A549 (cell line): ENCODE results near the gene GMNC. TPM values are rescaled to one million over a fixed set of nuclear protein-coding genes. Genes with fewer than 3 reads are reported as not detected.

Source experiments
- ATAC-seq, 2 experiments: fragments of 200-7000 bp in 1 of 2; fragments of >200 bp in 1 of 2; cut with Nextera tagmentation in 1 of 2; cut with Tn5 transposase in 1 of 2; 3 replicates each; pipeline versions ENCODE4 v1.8.0 to v1.9.1; 2018 to 2020; ENCODE audit warnings: mild to moderate bottlenecking in 1 of 2, moderate library complexity in 1 of 2
- CTCF ChIA-PET: fragments of 300-600 bp; sonication (Branson Sonifier 250); formaldehyde crosslinking; extraction: SDS; loops from one replicate; lab custom pipeline; 2021; ENCODE audit warnings: antibody characterized with exemption, inconsistent platforms; lab: Yijun Ruan, JAX
- POLR2A ChIA-PET: fragments of 350-600 bp; formaldehyde crosslinking; extraction: SDS; loops from one replicate; lab custom pipeline; 2021; ENCODE audit warnings: antibody characterized with exemption, inconsistent platforms; lab: Yijun Ruan, JAX
- DNase-seq, 2 experiments: peaks; one replicate each; pipeline versions ENCODE4 v3.0.0 to v3.0.0-alpha.2; 2011 to 2016; ENCODE audit warnings: low read depth in 1 of 2, low spot score in 1 of 2
- FAIRE-seq: peaks from 2 replicates; lab custom pipeline; 2011; peaks lifted over from hg19 to GRCh38; lab: Jason Lieb, UNC
- H3K27ac ChIP-seq, 2 experiments: fragments of >200 bp; sonication (Bioruptor Twin); formaldehyde crosslinking; 3 replicates each; pipeline ENCODE4 v1.5.1; 2016 to 2017
- H3K4me1 ChIP-seq: fragments of >200 bp; sonication (Bioruptor Twin); formaldehyde crosslinking; 3 replicates; pipeline ENCODE4 v1.6.1; 2016
- H3K4me2 ChIP-seq: fragments of >200 bp; sonication (Bioruptor Twin); formaldehyde crosslinking; 3 replicates; pipeline ENCODE4 v1.6.1; 2016
- H3K4me3 ChIP-seq: fragments of >200 bp; sonication (Bioruptor Twin); formaldehyde crosslinking; 3 replicates; pipeline ENCODE4 v1.5.1; 2016
- H3K9me3 ChIP-seq: fragments of >200 bp; sonication (Bioruptor Twin); formaldehyde crosslinking; 3 replicates; pipeline ENCODE4 v1.6.1; 2016
- CBX2 ChIP-seq: fragments of 200-600 bp; sonication (generic); IDR thresholded peaks from 2 replicates; pipeline ENCODE4 v1.6.1; 2016; ENCODE audit warnings: low read depth, mild to moderate bottlenecking, borderline replicate concordance
- CBX8 ChIP-seq: fragments of 200-600 bp; sonication (generic); IDR thresholded peaks from 2 replicates; pipeline ENCODE4 v1.6.1; 2016
- CTCF ChIP-seq: fragments of >200 bp; sonication (Bioruptor Twin); formaldehyde crosslinking; IDR thresholded peaks from 3 replicates; pipeline ENCODE4 v1.5.1; 2016
- EHMT2 ChIP-seq: fragments of 200-600 bp; sonication (generic); IDR thresholded peaks from 2 replicates; pipeline ENCODE4 v1.6.1; 2016; ENCODE audit warnings: antibody characterized with exemption, low read depth, mild to moderate bottlenecking, moderate library complexity
- ELK1 ChIP-seq: fragments of 150-350 bp; IDR thresholded peaks from 2 replicates; pipeline ENCODE4 v1.6.1; 2014; ENCODE audit warnings: low read depth, mild to moderate bottlenecking, low read length
- FOXS1 ChIP-seq: fragments of 250-450 bp; sonication (Bioruptor Pico); IDR thresholded peaks from 2 replicates; pipeline ENCODE4 v1.5.0; 2020; ENCODE audit warnings: mild to moderate bottlenecking, moderate library complexity
- HDAC2 ChIP-seq: fragments of 200-600 bp; sonication (generic); IDR thresholded peaks from 2 replicates; pipeline ENCODE4 v1.6.1; 2016
- HEYL ChIP-seq: fragments of 250-450 bp; sonication (Bioruptor Pico); IDR thresholded peaks from 2 replicates; pipeline ENCODE4 v1.8.0; 2021; ENCODE audit warnings: mild to moderate bottlenecking, moderate library complexity
- HOXA7 ChIP-seq: fragments of 250-450 bp; sonication (Bioruptor Pico); IDR thresholded peaks from 2 replicates; pipeline ENCODE4 v1.5.0; 2020; ENCODE audit warnings: mild to moderate bottlenecking, moderate library complexity
- JUNB ChIP-seq: fragments of >200 bp; sonication (Bioruptor Twin); formaldehyde crosslinking; IDR thresholded peaks from 2 replicates; pipeline ENCODE4 v1.6.1; 2016
- KDM5A ChIP-seq: fragments of 200-600 bp; sonication (generic); IDR thresholded peaks from 2 replicates; pipeline ENCODE4 v1.6.1; 2016; ENCODE audit warnings: antibody characterized with exemption, mild to moderate bottlenecking
- MAFK ChIP-seq: fragments of 450-650 bp; IDR thresholded peaks from 2 replicates; pipeline ENCODE4 v1.6.1; 2014; ENCODE audit not compliant: partially characterized antibody
- NR3C1 ChIP-seq: fragments of >200 bp; sonication (Bioruptor Twin); formaldehyde crosslinking; IDR thresholded peaks from 3 replicates; pipeline ENCODE4 v1.6.1; 2017
- POLR2A ChIP-seq: IDR thresholded peaks from 2 replicates; pipeline ENCODE4 v1.6.1; 2012; ENCODE audit warnings: mild to moderate bottlenecking, low read length
- POLR2AphosphoS2 ChIP-seq: conservative IDR thresholded peaks from 2 replicates; pipeline ENCODE4 v1.6.1; 2012; ENCODE audit warnings: low read length, improper control_type of control experiment, inconsistent platforms
- RAD21 ChIP-seq, 2 experiments: fragments of >200 bp in 1 of 2; sonication (Bioruptor Twin) in 1 of 2; formaldehyde crosslinking in 1 of 2; IDR thresholded peaks in 1 of 2; conservative IDR thresholded peaks in 1 of 2; 2 replicates in 1 of 2; 3 replicates in 1 of 2; pipeline ENCODE4 v1.6.1; 2012 to 2018; ENCODE audit warnings: inconsistent platforms in 1 of 2
- RARB ChIP-seq: fragments of 250-450 bp; sonication (Bioruptor Pico); IDR thresholded peaks from 2 replicates; pipeline ENCODE4 v1.8.0; 2021; ENCODE audit warnings: mild to moderate bottlenecking, moderate library complexity
- RNF2 ChIP-seq: fragments of 200-600 bp; sonication (generic); IDR thresholded peaks from 2 replicates; pipeline ENCODE4 v1.6.1; 2016; ENCODE audit warnings: low read depth, mild to moderate bottlenecking, antibody characterized with exemption, moderate library complexity, borderline replicate concordance
- SMC3 ChIP-seq: fragments of >200 bp; sonication (Bioruptor Twin); formaldehyde crosslinking; IDR thresholded peaks from 3 replicates; pipeline ENCODE4 v1.6.1; 2018; ENCODE audit warnings: inconsistent platforms
- SREBF2 ChIP-seq: fragments of 450-650 bp; IDR thresholded peaks from 2 replicates; pipeline ENCODE4 v1.6.1; 2014; ENCODE audit warnings: mild to moderate bottlenecking, moderate library complexity
- TFCP2L1 ChIP-seq: fragments of 250-450 bp; sonication (Bioruptor Pico); IDR thresholded peaks from 2 replicates; pipeline ENCODE4 v1.5.0; 2021; ENCODE audit warnings: mild to moderate bottlenecking
- TP53 ChIP-seq: fragments of 250-450 bp; sonication (Bioruptor Pico); IDR thresholded peaks from 2 replicates; pipeline ENCODE4 v1.5.0; 2021; ENCODE audit warnings: mild to moderate bottlenecking, moderate library complexity
- ZC3H11A ChIP-seq: fragments of 450-650 bp; IDR thresholded peaks from 2 replicates; pipeline ENCODE4 v1.6.1; 2014; ENCODE audit warnings: antibody characterized with exemption, mild to moderate bottlenecking
- ZNF302 ChIP-seq: fragments of 250-450 bp; sonication (Bioruptor Pico); IDR thresholded peaks from 2 replicates; pipeline ENCODE4 v1.9.0; 2021; ENCODE audit warnings: inconsistent platforms, mild to moderate bottlenecking, moderate library complexity
- ZSCAN20 ChIP-seq: fragments of 250-450 bp; sonication (Bioruptor Pico); IDR thresholded peaks from 2 replicates; pipeline ENCODE4 v1.8.0; 2022; ENCODE audit warnings: mild to moderate bottlenecking, moderate library complexity
- WGBS: methylation state at CpG from one replicate; pipeline ENCODE4 v1.1.6; 2017; ENCODE audit errors: missing lambda C conversion rate; 5-methylcytosine and 5-hydroxymethylcytosine counted together
- polyA plus RNA-seq, 4 experiments: library from polyadenylated mRNA; depleted of rRNA in 3 of 4; stranded (reverse); fragments of >200 nt; fragmentation: RNase III in 1 of 4; extraction: RNeasy Plus Mini Kit Qiagen cat#74134 plus additional on column Dnase treatment in 1 of 4; gene quantifications; 2 replicates in 3 of 4; 3 replicates in 1 of 4; pipeline ENCODE4 v1.2.3, GENCODE V29; 2011 to 2017
- TF ChIP-seq, protein P1 (sequence below): IDR thresholded peaks from 2 replicates; pipeline ENCODE4 v1.6.1; 2012

The GMNC gene
- polyA plus RNA-seq, 2 of the 4 experiments (the other 2 are of a cell fraction) = not detected

GRCh38 chr3:190825386-190826016, 37.0 kb downstream of the GMNC start:
- DNase-seq = no peak
- ATAC-seq = no peak
- WGBS = 56% methylated on average over 4 of the region's 4 CpGs
- POLR2A ChIA-PET = no interaction called here
- no peak overlapping the region for H3K4me2 ChIP-seq
- no peaks in the 10 kb centered on the region for H3K4me1 ChIP-seq
- CTCF ChIA-PET = no interaction called here
- no peak for TF ChIP-seq MAFK
- TF ChIP-seq FOXS1 = no peak
- no peak for TF ChIP-seq HOXA7 (CRISPR knock-in tag)
- no peak for TF ChIP-seq JUNB
- no peak for TF ChIP-seq TP53 (CRISPR knock-in tag)
- no peak for TF ChIP-seq RARB (CRISPR knock-in tag)
- TF ChIP-seq CBX8 = no peak
- no peak for TF ChIP-seq HEYL (CRISPR knock-in tag)
- TF ChIP-seq EHMT2 = no peak
- TF ChIP-seq TFCP2L1 (CRISPR knock-in tag) = no peak
- TF ChIP-seq SREBF2 = no peak
- no peak for TF ChIP-seq CBX2
- no peaks in the 10 kb centered on the region for H3K9me3 ChIP-seq
- no peak overlapping the region for H3K27ac ChIP-seq
- no peak for FAIRE-seq
- no peak overlapping the region for H3K4me3 ChIP-seq

GRCh38 chr3:190811775-190812480, 50.6 kb downstream of the GMNC start:
- TF ChIP-seq FOXS1 (no peak), RARB (CRISPR knock-in tag) (no peak), POLR2AphosphoS2 (no peak), ZC3H11A (no peak), CTCF (peak; percentile 63), RNF2 (no peak), HOXA7 (CRISPR knock-in tag) (no peak), POLR2A (no peak), TFCP2L1 (CRISPR knock-in tag) (no peak), ZNF302 (no peak), NR3C1 (no peak), ELK1 (no peak), TP53 (CRISPR knock-in tag) (no peak), SMC3 (peak; percentile 54), CBX2 (no peak), ZSCAN20 (CRISPR knock-in tag) (no peak), HDAC2 (no peak), KDM5A (no peak), RAD21 (conservative IDR thresholded peaks at IDR 0.05 in 1 of 2, IDR thresholded peaks at IDR 0.05 in 1 of 2) (peak; percentile 62 to 67)
- TF ChIP-seq, protein P1, sequence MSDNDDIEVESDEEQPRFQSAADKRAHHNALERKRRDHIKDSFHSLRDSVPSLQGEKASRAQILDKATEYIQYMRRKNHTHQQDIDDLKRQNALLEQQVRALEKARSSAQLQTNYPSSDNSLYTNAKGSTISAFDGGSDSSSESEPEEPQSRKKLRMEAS = no peak
- ChIA-PET POLR2A (no interaction called here), CTCF (interaction anchor here (0.5 to 1.9 kb wide), 10 partner anchors 14 to 250 kb away, joined by 3 to 12 read pairs (median 3); no protein-coding TSS in a partner anchor)
- Histone ChIP-seq H3K4me1 (no peaks in the 10 kb centered on the region), H3K4me2 (peak overlapping the region; percentile 84), H3K9me3 (no peaks in the 10 kb centered on the region), H3K4me3 (peak overlapping the region; percentile 43), H3K27ac (no peak overlapping the region)
- FAIRE-seq (no peak), DNase-seq (peak; percentile 6 to 61), ATAC-seq (peak; percentile 71 to 94; a peak in 5 of 6 replicates)
- 5% methylated on average over 14 of the region's 14 CpGs for WGBS
